ENCODE results near the gene PDSS2.

Gene PDSS2

DNA sequence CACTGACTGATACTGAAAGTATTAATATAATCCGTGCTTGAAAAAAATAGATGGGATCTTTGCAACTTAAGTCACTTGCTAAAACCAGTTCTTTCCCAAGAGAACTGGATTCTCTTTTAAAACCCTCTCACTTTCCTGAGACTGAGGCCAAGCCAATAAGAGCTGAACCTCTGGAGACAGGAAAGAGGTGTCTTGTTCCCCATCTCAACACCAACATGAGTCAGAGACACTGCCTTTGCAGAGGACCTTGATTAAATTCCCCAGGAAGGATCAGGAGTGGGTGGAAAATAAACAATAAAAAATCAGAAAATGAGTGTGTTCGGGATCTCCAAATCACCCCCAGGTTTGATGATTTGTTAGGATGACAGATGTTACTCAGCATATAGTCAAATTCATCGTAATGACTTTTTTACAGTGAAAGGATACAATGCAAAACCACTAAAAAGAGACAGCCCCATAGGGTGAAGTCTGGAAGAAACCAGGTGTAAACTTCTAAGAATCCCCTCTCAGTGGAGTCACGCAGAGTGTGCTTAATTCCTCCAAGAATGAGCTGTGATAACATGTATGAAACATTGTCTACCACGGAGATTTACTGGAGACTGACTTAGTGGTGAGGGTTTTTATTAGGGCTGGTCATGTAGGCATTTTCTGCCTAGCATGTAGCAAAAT is 221.2 kb downstream of the PDSS2 start:
- TF ChIP-seq, protein P1, sequence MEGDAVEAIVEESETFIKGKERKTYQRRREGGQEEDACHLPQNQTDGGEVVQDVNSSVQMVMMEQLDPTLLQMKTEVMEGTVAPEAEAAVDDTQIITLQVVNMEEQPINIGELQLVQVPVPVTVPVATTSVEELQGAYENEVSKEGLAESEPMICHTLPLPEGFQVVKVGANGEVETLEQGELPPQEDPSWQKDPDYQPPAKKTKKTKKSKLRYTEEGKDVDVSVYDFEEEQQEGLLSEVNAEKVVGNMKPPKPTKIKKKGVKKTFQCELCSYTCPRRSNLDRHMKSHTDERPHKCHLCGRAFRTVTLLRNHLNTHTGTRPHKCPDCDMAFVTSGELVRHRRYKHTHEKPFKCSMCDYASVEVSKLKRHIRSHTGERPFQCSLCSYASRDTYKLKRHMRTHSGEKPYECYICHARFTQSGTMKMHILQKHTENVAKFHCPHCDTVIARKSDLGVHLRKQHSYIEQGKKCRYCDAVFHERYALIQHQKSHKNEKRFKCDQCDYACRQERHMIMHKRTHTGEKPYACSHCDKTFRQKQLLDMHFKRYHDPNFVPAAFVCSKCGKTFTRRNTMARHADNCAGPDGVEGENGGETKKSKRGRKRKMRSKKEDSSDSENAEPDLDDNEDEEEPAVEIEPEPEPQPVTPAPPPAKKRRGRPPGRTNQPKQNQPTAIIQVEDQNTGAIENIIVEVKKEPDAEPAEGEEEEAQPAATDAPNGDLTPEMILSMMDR (IDR thresholded peaks at IDR 0.05), result no peak
- H3K4me3 ChIP-seq (ENCODE audit: low read depth in 1 of 2, low read length in 1 of 2), result no peak overlapping the region
- H3K9me3 ChIP-seq, result no peaks in the 10 kb centered on the region
- H3K4me1 ChIP-seq (ENCODE audit: control insufficient read depth in 1 of 2, insufficient read depth in 1 of 2, low read depth in 1 of 2, low read length in 1 of 2), result no peaks in the 10 kb centered on the region
- H3K36me3 ChIP-seq, result no peaks in the 10 kb centered on the region
- no peak overlapping the region for H3K27ac ChIP-seq
- no peaks in the 10 kb centered on the region for H3K27me3 ChIP-seq

DNA sequence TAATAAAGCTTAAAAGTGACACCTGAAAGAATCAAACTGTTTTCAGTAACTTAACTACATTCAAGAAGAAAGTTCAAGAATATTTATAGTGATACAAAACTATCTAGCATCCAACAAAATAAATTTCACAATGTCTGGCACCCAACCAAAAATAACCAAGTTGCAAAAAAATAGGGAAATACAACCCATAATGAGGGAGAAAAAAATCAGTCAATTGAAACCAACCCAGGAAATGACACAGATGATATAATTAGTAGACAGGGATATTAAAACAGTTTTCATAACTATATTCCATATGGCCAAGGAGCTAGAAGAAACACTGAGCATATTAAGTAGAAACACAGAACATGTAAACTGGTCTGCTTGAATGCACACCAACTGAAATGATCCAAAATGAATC is 223.9 kb downstream of the PDSS2 start:
- H3K9me3 ChIP-seq, result no peaks in the 10 kb centered on the region
- H3K4me3 ChIP-seq (ENCODE audit: low read depth in 1 of 2, low read length in 1 of 2), result no peak overlapping the region
- H3K27ac ChIP-seq, result no peak overlapping the region
- H3K36me3 ChIP-seq, result no peaks in the 10 kb centered on the region
- H3K27me3 ChIP-seq, result no peaks in the 10 kb centered on the region
- TF ChIP-seq, protein P1 (IDR thresholded peaks at IDR 0.05), result no peak
- no peaks in the 10 kb centered on the region for H3K4me1 ChIP-seq (ENCODE audit: control insufficient read depth in 1 of 2, insufficient read depth in 1 of 2, low read depth in 1 of 2, low read length in 1 of 2)

DNA sequence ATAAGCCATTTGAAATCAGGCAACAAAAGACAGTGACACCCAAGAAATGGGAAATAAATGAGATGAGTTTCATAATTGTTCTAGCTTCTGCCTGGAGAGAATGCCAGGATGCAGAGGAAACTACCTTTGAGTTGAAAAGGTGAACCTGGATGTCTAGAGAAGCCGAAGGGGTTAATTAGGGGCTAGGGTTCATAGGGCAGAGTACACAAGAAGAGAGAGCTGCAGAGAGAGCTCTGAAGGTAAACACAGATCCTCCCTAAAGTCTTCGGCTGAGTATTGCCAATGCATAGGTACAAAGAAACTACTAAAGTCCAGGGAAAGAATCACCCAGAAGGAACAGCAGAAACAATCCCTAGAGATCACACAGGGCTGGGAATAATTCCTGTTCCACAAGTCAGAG is 224.4 kb downstream of the PDSS2 start:
- Histone ChIP-seq H3K27me3 (no peaks in the 10 kb centered on the region), H3K27ac (no peak overlapping the region), H3K4me3 (ENCODE audit: low read depth in 1 of 2, low read length in 1 of 2) (no peak overlapping the region)

DNA sequence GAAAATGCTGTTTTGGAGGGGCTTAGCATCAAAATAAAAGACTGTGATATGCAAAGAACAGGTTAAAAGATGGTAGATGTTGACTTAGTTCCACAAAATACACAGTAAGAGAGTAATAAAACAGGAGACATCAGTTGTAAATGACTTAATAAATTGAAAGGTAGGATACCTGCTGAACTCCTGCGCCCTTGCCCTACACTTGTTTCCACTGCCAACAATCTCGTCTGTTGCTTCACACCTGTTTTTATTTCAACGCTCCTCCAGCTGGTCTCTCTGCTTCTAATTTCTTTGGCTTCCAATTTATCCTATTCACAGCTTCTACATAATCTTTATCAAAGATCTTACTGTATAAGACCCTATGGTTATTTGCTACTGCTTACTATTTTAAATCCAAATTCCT is 228.1 kb downstream of the PDSS2 start:
- Histone ChIP-seq H3K36me3 (no peaks in the 10 kb centered on the region), H3K27me3 (no peaks in the 10 kb centered on the region)

More for the DNA sequence above, 224.4 kb downstream of the PDSS2 start:
- no peaks in the 10 kb centered on the region for H3K36me3 ChIP-seq
- no peaks in the 10 kb centered on the region for H3K9me3 ChIP-seq
- H3K4me1 ChIP-seq (ENCODE audit: control insufficient read depth in 1 of 2, insufficient read depth in 1 of 2, low read depth in 1 of 2, low read length in 1 of 2), result no peaks in the 10 kb centered on the region
- TF ChIP-seq, protein P1 (IDR thresholded peaks at IDR 0.05), result no peak

DNA sequence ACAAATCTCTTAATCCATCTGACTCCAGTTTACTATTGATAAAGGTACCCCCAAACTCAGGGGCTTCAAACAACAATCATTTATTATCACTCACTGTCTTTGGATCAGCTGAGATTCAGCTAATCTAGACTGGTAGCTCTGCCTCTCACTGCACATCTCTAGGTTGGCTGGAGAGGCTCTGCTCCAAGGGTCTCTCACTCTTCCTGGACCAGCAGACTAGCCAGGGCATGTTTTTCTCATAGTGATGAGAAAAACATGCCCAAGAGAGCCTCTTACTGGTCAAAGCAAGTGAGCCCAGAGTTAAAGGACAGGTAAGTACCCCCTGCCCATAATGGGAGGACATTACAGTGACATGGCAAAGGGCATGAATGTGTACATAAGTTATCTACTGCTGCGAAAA is 228.9 kb downstream of the PDSS2 start:
- Histone ChIP-seq H3K36me3 (no peaks in the 10 kb centered on the region), H3K27ac (no peak overlapping the region), H3K9me3 (no peaks in the 10 kb centered on the region), H3K4me1 (ENCODE audit: control insufficient read depth in 1 of 2, insufficient read depth in 1 of 2, low read depth in 1 of 2, low read length in 1 of 2) (no peaks in the 10 kb centered on the region), H3K27me3 (no peaks in the 10 kb centered on the region), H3K4me3 (ENCODE audit: low read depth in 1 of 2, low read length in 1 of 2) (no peak overlapping the region)
- TF ChIP-seq, protein P1 (IDR thresholded peaks at IDR 0.05), result no peak

More for the DNA sequence above, 228.1 kb downstream of the PDSS2 start:
- Histone ChIP-seq H3K9me3 (no peaks in the 10 kb centered on the region), H3K27ac (no peak overlapping the region), H3K4me1 (ENCODE audit: control insufficient read depth in 1 of 2, insufficient read depth in 1 of 2, low read depth in 1 of 2, low read length in 1 of 2) (no peaks in the 10 kb centered on the region), H3K4me3 (ENCODE audit: low read depth in 1 of 2, low read length in 1 of 2) (no peak overlapping the region)
- TF ChIP-seq, protein P1 (IDR thresholded peaks at IDR 0.05), result no peak

All from neutrophil (primary cell).